HG02763 (cell line): Measurements from ENCODE around the gene OR11L1.

ENCODE experiments used
- ATAC-seq: cut with Tn5 transposase; IDR thresholded peaks from one replicate; pipeline ENCODE4 v1.9.1; 2021; ENCODE audit warnings: mild to moderate bottlenecking, moderate library complexity; ENCODE audit not compliant: unreplicated experiment

Gene OR11L1

GRCh38 chr1:247841796-247842195 lies at the start of gene OR11L1:
OR11L1 (minus strand) TSS chr1:247841896; CDS start chr1:247841896, 0 bp downstream.
- ATAC-seq: no peak

GRCh38 chr1:247884797-247885413 lies 43.2 kb upstream of the OR11L1 start:
- no peak for ATAC-seq

- ATAC-seq: no peak
Observed at GRCh38 chr1:247883346-247883745, 41.6 kb upstream of the OR11L1 start.

GRCh38 chr1:247865416-247865815 lies 23.7 kb upstream of the OR11L1 start:
- no peak for ATAC-seq

GRCh38 chr1:247864644-247865043 lies 22.9 kb upstream of the OR11L1 start:
- ATAC-seq: no peak

GRCh38 chr1:247862756-247863155 lies 21.1 kb upstream of the OR11L1 start:
- ATAC-seq: no peak

GRCh38 chr1:247857985-247858619 lies 16.4 kb upstream of the OR11L1 start:
- no peak for ATAC-seq

GRCh38 chr1:247857069-247857984 lies 15.6 kb upstream of the OR11L1 start, which contains the start of gene TRIM58:
TRIM58 (plus strand) TSS chr1:247857187; CDS start chr1:247857247, 60 bp downstream.
- ATAC-seq: no peak

GRCh38 chr1:247855911-247856310 lies 14.2 kb upstream of the OR11L1 start:
- no peak for ATAC-seq

GRCh38 chr1:247854899-247855545 lies 13.3 kb upstream of the OR11L1 start:
- ATAC-seq: no peak

- ATAC-seq: no peak
Observed at GRCh38 chr1:247849616-247850015, 7.9 kb upstream of the OR11L1 start.

- no peak for ATAC-seq
Observed at GRCh38 chr1:247848346-247848745, 6.7 kb upstream of the OR11L1 start.

GRCh38 chr1:247845693-247846017 lies 4.0 kb upstream of the OR11L1 start:
- no peak for ATAC-seq

- no peak for ATAC-seq
Observed at GRCh38 chr1:247845011-247845692, 3.5 kb upstream of the OR11L1 start.

GRCh38 chr1:247843411-247843810 lies 1.7 kb upstream of the OR11L1 start:
- no peak for ATAC-seq

GRCh38 chr1:247840818-247841217 lies 878 bp downstream of the OR11L1 start:
- ATAC-seq: no peak

- ATAC-seq: no peak
Observed at GRCh38 chr1:247833601-247834000, 8.1 kb downstream of the OR11L1 start.

GRCh38 chr1:247829656-247830055 lies 12.0 kb downstream of the OR11L1 start:
- ATAC-seq: no peak

- no peak for ATAC-seq
Observed at GRCh38 chr1:247825362-247825761, 16.3 kb downstream of the OR11L1 start.

- no peak for ATAC-seq
Observed at GRCh38 chr1:247824023-247824422, 17.7 kb downstream of the OR11L1 start, which contains the start of gene OR14A16. OR14A16 (minus strand) TSS chr1:247824119; CDS start chr1:247815729, 8,390 bp downstream.

- ATAC-seq: no peak
Observed at GRCh38 chr1:247822060-247822459, 19.6 kb downstream of the OR11L1 start.
